Neutrophil (primary cell): Measurements from ENCODE around the gene UBB.

Experiments used
- H3K27ac ChIP-seq: fragments of 200-600 bp; sonication (generic); 2 replicates; pipeline ENCODE4 v1.5.1; 2016; ENCODE audit warnings: mild to moderate bottlenecking, moderate library complexity
- H3K27me3 ChIP-seq: fragments of 200-600 bp; sonication (generic); 2 replicates; pipeline ENCODE4 v1.6.0; 2016; ENCODE audit warnings: mild to moderate bottlenecking
- H3K36me3 ChIP-seq: fragments of 200-600 bp; sonication (generic); 2 replicates; pipeline ENCODE4 v1.5.1; 2017
- H3K4me1 ChIP-seq, 2 experiments: fragments of 200-600 bp in 1 of 2; sonication (generic) in 1 of 2; 1 replicate in 1 of 2; 2 replicates in 1 of 2; pipeline versions ENCODE4 v1.5.1 to v1.6.1; 2013 to 2016; ENCODE audit warnings: low read depth in 1 of 2, low read length in 1 of 2, mild to moderate bottlenecking in 1 of 2, moderate library complexity in 1 of 2; ENCODE audit not compliant: control insufficient read depth in 1 of 2, insufficient read depth in 1 of 2
- H3K4me3 ChIP-seq, 2 experiments: fragments of 200-600 bp in 1 of 2; sonication (generic) in 1 of 2; 1 replicate in 1 of 2; 2 replicates in 1 of 2; pipeline ENCODE4 v1.5.1; 2013 to 2016; ENCODE audit warnings: low read depth in 1 of 2, low read length in 1 of 2, mild to moderate bottlenecking in 1 of 2, moderate library complexity in 1 of 2
- H3K9me3 ChIP-seq: fragments of 200-600 bp; sonication (generic); 2 replicates; pipeline ENCODE4 v1.5.1; 2016
- TF ChIP-seq, protein P1 (sequence below): fragments of 200-600 bp; sonication (generic); IDR thresholded peaks from 2 replicates; pipeline ENCODE4 v1.5.1; 2016; ENCODE audit warnings: antibody characterized with exemption

Gene UBB

GRCh38 chr17:16374146-16374938 is 6.5 kb upstream of the UBB start:
- Histone ChIP-seq H3K9me3 (no peaks in the 10 kb centered on the region), H3K36me3 (no peaks in the 10 kb centered on the region), H3K27ac (no peak overlapping the region), H3K4me1 (no peaks in the 10 kb centered on the region), H3K4me3 (no peak overlapping the region), H3K27me3 (no peaks in the 10 kb centered on the region)
- TF ChIP-seq, protein P1, sequence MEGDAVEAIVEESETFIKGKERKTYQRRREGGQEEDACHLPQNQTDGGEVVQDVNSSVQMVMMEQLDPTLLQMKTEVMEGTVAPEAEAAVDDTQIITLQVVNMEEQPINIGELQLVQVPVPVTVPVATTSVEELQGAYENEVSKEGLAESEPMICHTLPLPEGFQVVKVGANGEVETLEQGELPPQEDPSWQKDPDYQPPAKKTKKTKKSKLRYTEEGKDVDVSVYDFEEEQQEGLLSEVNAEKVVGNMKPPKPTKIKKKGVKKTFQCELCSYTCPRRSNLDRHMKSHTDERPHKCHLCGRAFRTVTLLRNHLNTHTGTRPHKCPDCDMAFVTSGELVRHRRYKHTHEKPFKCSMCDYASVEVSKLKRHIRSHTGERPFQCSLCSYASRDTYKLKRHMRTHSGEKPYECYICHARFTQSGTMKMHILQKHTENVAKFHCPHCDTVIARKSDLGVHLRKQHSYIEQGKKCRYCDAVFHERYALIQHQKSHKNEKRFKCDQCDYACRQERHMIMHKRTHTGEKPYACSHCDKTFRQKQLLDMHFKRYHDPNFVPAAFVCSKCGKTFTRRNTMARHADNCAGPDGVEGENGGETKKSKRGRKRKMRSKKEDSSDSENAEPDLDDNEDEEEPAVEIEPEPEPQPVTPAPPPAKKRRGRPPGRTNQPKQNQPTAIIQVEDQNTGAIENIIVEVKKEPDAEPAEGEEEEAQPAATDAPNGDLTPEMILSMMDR = no peak

- Histone ChIP-seq H3K4me1 (peaks cover 8 to 11% of the 10 kb centered on the region in 2 experiments), H3K9me3 (no peaks in the 10 kb centered on the region), H3K27me3 (no peaks in the 10 kb centered on the region), H3K4me3 (no peak overlapping the region), H3K27ac (no peak overlapping the region), H3K36me3 (peaks cover 12% of the 10 kb centered on the region)
- TF ChIP-seq, protein P1 = no peak
These were observed 3.0 kb upstream of the UBB start for GRCh38 chr17:16377941-16378341.

DNA sequence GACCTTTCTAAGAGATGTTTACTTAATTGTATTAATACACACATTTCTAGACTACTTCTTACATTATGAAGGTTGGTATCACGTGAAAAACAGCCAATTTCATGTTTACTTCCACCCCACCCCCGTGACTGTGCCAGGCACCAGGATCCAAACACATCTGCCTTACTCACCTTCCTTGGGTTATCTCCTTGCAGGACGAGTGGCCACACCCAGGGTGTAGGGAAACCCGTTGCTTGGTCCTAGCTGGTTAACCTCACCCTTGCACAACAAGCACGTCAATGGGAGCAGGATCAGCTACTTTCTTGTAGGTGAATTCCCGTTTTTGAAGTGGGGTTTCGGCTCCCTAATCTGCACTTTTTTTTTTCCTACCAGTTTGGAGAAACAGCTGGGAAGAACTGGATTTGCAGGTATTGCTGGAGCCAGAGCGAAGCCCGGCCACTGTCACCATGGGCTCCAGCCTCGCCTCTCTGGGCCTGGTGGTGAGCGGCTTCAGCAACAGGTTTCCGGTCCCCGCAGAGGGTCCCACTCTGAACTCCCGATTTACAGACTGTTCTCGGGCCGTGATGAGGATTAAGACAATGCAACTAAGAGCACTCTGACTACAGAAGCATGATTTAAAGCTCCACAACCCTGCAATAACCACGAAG is 2.1 kb upstream of the UBB start:
- Histone ChIP-seq H3K4me1 (peaks cover 8 to 11% of the 10 kb centered on the region in 2 experiments), H3K4me3 (no peak overlapping the region), H3K27me3 (no peaks in the 10 kb centered on the region), H3K9me3 (no peaks in the 10 kb centered on the region), H3K27ac (no peak overlapping the region), H3K36me3 (peaks cover 17% of the 10 kb centered on the region)
- TF ChIP-seq, protein P1 = no peak

DNA sequence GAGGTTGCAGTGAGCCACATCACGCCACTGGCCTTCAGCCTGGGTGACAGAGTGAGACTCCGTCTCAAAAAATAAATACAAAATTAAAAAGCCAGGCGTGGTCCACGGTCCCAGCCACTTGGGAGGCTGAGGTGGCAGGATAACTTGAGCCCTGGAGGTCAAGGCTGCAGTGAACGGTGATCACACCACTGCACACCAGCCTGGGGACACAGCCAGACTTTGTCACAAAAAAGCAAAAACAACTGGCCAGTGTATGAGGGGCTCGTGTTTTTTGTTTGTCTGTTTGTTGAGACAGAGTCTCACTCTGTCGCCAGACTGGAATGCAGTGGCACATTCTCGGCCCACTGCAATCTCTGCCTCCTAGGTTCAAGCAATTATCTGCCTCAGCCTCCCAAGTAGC is 1.2 kb upstream of the UBB start:
- H3K9me3 ChIP-seq = no peaks in the 10 kb centered on the region
- H3K27me3 ChIP-seq = no peaks in the 10 kb centered on the region
- H3K4me3 ChIP-seq = no peak overlapping the region
- H3K27ac ChIP-seq = no peak overlapping the region
- TF ChIP-seq, protein P1 = no peak
- H3K36me3 ChIP-seq = peaks cover 17% of the 10 kb centered on the region
- peaks cover 8 to 11% of the 10 kb centered on the region in 2 experiments for H3K4me1 ChIP-seq

DNA sequence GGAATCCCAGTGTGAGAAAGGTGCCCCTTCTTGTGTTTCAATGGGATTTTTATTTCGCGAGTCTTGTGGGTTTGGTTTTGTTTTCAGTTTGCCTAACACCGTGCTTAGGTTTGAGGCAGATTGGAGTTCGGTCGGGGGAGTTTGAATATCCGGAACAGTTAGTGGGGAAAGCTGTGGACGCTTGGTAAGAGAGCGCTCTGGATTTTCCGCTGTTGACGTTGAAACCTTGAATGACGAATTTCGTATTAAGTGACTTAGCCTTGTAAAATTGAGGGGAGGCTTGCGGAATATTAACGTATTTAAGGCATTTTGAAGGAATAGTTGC is 567 bp downstream of the UBB start:
- peak overlapping the region; percentile 73 to 74 for H3K4me3 ChIP-seq
- H3K27me3 ChIP-seq = peaks cover 7% of the 10 kb centered on the region
- H3K36me3 ChIP-seq = peaks cover 17% of the 10 kb centered on the region
- H3K4me1 ChIP-seq = peaks cover 11 to 13% of the 10 kb centered on the region in 2 experiments
- TF ChIP-seq, protein P1 = no peak
- peak overlapping the region; percentile 81 for H3K27ac ChIP-seq
- H3K9me3 ChIP-seq = no peaks in the 10 kb centered on the region
